Measurements from ENCODE around the gene ELFN1. TPM values are rescaled to one million over a fixed set of nuclear protein-coding genes. Genes with fewer than 3 reads are reported as not detected.

ELFN1 gene
- total RNA-seq, 2 experiments from 2014 or later: 0.20 to 0.36 TPM

DNA sequence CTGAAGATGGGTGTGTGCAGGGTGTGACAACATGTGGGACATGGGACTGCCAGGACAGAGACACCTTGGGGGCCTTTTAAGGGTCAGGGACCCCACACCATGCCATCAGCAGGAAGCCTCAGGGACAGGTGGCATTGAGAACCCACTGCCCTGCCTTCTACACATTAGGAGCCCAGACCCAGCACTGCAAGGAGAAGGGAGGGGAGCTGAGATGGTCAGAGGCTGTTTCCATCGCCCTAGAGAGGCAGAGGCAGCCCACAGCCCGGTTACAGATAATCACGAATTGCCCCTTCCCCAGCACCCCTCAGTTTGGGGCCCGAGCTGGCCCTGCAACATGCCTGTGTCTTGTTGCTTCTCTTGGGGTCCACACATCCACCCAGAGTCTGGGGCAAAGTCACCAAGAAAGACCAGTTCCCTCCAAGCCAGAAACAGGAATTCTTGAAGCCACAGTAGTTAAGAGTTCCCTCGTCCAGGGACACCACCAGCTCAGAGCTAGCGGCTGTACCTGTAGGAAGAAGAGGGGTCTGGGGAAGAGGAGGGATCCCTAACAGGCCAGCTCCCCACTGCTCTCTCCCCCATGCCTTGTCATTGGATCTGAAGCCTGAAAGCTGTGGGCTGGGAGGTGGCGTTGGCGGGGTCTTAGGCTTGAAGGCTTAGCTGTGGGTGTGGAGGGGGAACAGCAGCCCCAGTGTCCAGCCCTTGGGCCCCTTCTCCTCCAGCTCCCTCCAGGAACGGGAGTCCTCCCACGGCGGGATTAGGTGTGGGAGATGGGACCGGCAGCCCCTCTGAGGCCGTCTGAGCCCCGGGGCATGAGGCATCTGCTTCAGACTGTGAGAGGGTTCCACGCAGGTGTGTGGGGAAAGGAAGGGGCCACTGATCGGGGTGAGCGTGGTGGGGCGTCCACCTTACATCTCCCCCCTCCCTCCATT is 44.8 kb upstream of the ELFN1 start:
- Mint-ChIP-seq H3K27me3 (no peaks in the 10 kb centered on the region), H3K9me3 (peaks cover 4% of the 10 kb centered on the region), H3K4me3 (no peak overlapping the region), H3K4me1 (ENCODE audit: low read depth) (no peaks in the 10 kb centered on the region), H3K36me3 (ENCODE audit: low read depth) (no peaks in the 10 kb centered on the region), H3K27ac (no peak overlapping the region)
- POLR2A ChIA-PET: no interaction called here
- TF ChIP-seq, protein P1, sequence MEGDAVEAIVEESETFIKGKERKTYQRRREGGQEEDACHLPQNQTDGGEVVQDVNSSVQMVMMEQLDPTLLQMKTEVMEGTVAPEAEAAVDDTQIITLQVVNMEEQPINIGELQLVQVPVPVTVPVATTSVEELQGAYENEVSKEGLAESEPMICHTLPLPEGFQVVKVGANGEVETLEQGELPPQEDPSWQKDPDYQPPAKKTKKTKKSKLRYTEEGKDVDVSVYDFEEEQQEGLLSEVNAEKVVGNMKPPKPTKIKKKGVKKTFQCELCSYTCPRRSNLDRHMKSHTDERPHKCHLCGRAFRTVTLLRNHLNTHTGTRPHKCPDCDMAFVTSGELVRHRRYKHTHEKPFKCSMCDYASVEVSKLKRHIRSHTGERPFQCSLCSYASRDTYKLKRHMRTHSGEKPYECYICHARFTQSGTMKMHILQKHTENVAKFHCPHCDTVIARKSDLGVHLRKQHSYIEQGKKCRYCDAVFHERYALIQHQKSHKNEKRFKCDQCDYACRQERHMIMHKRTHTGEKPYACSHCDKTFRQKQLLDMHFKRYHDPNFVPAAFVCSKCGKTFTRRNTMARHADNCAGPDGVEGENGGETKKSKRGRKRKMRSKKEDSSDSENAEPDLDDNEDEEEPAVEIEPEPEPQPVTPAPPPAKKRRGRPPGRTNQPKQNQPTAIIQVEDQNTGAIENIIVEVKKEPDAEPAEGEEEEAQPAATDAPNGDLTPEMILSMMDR (IDR thresholded peaks at IDR 0.05): no peak
- no peak for DNase-seq
- no peak for ATAC-seq
- CTCF ChIA-PET: no interaction called here
- intact Hi-C loops (cut with micrococcal nuclease): no loop called here

DNA sequence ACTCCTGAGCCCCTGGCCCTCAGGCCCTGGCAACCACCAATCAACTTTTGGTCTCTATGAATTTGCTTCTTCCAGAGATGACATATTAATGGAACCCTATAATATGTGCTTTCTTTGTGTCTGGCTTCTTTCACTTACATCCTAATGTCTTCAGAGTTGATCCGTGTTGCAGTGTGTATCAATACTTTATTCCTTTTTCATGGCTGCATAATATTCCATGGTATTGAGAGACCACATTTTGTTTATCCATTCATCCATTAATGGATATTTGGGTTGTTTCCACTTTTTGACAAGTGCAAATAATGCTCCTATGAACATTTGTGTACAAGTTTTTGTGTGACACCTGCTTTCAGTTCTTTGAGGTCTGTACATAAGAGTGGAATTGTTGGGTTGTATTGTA is 43.3 kb upstream of the ELFN1 start:
- no peak for DNase-seq
- CTCF ChIA-PET: no interaction called here
- ATAC-seq: no peak
- TF ChIP-seq, protein P1 (IDR thresholded peaks at IDR 0.05): no peak
- Mint-ChIP-seq H3K4me3 (no peak overlapping the region), H3K36me3 (ENCODE audit: low read depth) (no peaks in the 10 kb centered on the region), H3K27me3 (no peaks in the 10 kb centered on the region), H3K4me1 (ENCODE audit: low read depth) (no peaks in the 10 kb centered on the region), H3K27ac (no peak overlapping the region), H3K9me3 (peaks cover 4% of the 10 kb centered on the region)
- POLR2A ChIA-PET: no interaction called here
- intact Hi-C loops (cut with micrococcal nuclease): no loop called here

DNA sequence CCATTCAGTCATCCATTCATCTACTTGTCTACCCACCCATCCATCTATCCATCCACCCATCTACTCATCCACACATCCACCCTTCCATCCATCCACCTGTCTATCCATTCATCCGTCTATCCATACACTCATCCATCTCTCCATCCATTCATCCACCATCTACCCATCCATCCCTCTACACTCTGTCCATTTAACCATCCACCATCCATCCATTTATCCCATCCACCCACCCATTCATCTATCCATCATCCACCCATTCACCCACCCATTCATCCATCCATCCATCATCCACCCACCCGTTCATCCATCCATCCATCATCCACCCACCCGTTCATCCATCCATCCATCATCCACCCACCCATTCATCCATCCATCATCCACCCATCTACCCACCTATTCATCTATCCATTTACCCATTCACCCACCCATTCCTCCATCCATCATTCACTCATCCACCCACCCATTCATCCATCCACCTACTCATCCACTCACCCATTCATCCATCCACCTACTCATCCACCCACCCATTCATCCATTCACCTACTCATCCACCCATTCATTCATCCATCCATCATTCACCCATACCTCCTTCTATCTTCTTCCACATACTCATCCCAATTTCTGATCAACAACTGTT is 39.3 kb upstream of the ELFN1 start:
- no peak for DNase-seq
- Mint-ChIP-seq H3K36me3 (ENCODE audit: low read depth) (no peaks in the 10 kb centered on the region), H3K9me3 (peaks cover 11% of the 10 kb centered on the region), H3K27ac (no peak overlapping the region), H3K27me3 (peaks cover 4% of the 10 kb centered on the region), H3K4me1 (ENCODE audit: low read depth) (no peaks in the 10 kb centered on the region), H3K4me3 (no peak overlapping the region)
- no peak for ATAC-seq
- intact Hi-C loops (cut with micrococcal nuclease): no loop called here
- CTCF ChIA-PET: no interaction called here
- POLR2A ChIA-PET: no interaction called here
- TF ChIP-seq, protein P1 (IDR thresholded peaks at IDR 0.05): no peak

DNA sequence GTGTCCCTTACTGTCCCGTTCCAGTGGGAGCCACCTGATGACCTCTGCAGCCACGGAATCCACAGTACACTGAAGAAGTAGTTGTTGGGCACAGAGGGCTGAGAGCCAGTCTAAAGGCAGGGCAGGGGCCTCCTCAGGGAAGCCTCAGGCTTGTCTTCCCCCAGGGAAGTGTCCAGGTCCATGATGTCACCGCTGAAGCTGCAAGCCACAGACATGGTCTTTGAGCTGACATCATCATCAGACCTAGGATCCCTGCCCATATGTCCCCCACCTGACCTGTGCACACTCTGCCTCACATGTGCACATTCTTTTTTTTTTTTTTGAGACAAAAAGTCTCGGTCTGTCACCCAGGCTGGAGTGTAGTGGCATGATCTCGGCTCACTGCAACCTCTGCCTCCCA is 38.4 kb upstream of the ELFN1 start:
- H3K36me3 Mint-ChIP-seq (ENCODE audit: low read depth): no peaks in the 10 kb centered on the region
- H3K4me1 Mint-ChIP-seq (ENCODE audit: low read depth): no peaks in the 10 kb centered on the region
- no peak for DNase-seq
- no peak overlapping the region for H3K4me3 Mint-ChIP-seq
- ChIA-PET POLR2A (no interaction called here), CTCF (no interaction called here)
- TF ChIP-seq, protein P1 (IDR thresholded peaks at IDR 0.05): no peak
- no peak for ATAC-seq
- intact Hi-C loops (cut with micrococcal nuclease): no loop called here
- peaks cover 11% of the 10 kb centered on the region for H3K9me3 Mint-ChIP-seq
- H3K27ac Mint-ChIP-seq: no peak overlapping the region
- peaks cover 4% of the 10 kb centered on the region for H3K27me3 Mint-ChIP-seq

DNA sequence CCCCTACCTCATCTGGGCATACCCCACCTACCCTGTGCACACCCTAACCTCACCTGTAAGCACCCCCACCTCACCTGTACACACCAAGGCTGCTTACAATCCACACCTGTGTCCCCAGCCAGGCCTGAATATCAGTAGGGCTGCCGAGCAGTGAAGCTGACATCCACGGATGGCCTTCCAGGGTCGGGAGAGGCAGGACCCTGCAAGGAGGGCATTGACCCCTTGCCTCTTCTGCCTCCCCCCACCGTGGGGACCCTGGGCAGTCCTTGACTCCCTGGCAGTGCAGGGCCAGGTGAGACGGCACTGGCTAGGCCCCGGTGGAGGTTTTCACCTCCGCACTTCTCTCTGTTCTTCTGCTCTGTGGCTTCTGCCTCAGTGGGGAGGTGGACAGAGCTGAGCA is 37.6 kb upstream of the ELFN1 start:
- H3K36me3 Mint-ChIP-seq (ENCODE audit: low read depth): peaks cover 2% of the 10 kb centered on the region
- peaks cover 13% of the 10 kb centered on the region for H3K9me3 Mint-ChIP-seq
- ChIA-PET POLR2A (interaction anchor here (0.6 kb wide), 1 partner anchor 20 kb away, joined by 3 read pairs; no protein-coding TSS in a partner anchor), CTCF (no interaction called here)
- ATAC-seq: no peak
- H3K27ac Mint-ChIP-seq: no peak overlapping the region
- H3K4me1 Mint-ChIP-seq (ENCODE audit: low read depth): no peaks in the 10 kb centered on the region
- no peak overlapping the region for H3K4me3 Mint-ChIP-seq
- intact Hi-C loops (cut with micrococcal nuclease): no loop called here
- TF ChIP-seq, protein P1 (IDR thresholded peaks at IDR 0.05): no peak
- no peak for DNase-seq
- H3K27me3 Mint-ChIP-seq: peaks cover 4% of the 10 kb centered on the region

Data from activated CD8-positive, alpha-beta T cell treated with anti-CD3 and anti-CD28 coated beads for 36 hours (primary cell).